ENCODE data around the gene GDF10.

The GDF10 gene

GRCh38 chr10:47260505-47261111 is 39.4 kb upstream of the GDF10 start:
- no peak for DNase-seq (ENCODE audit: low read depth)
- H3K4me3 ChIP-seq (ENCODE audit: low read depth, low read length): no peak overlapping the region
- TF ChIP-seq, protein P1, sequence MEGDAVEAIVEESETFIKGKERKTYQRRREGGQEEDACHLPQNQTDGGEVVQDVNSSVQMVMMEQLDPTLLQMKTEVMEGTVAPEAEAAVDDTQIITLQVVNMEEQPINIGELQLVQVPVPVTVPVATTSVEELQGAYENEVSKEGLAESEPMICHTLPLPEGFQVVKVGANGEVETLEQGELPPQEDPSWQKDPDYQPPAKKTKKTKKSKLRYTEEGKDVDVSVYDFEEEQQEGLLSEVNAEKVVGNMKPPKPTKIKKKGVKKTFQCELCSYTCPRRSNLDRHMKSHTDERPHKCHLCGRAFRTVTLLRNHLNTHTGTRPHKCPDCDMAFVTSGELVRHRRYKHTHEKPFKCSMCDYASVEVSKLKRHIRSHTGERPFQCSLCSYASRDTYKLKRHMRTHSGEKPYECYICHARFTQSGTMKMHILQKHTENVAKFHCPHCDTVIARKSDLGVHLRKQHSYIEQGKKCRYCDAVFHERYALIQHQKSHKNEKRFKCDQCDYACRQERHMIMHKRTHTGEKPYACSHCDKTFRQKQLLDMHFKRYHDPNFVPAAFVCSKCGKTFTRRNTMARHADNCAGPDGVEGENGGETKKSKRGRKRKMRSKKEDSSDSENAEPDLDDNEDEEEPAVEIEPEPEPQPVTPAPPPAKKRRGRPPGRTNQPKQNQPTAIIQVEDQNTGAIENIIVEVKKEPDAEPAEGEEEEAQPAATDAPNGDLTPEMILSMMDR (IDR thresholded peaks at IDR 0.05; ENCODE audit: low read depth, low read length, missing control alignments): no peak

GRCh38 chr10:47261121-47261520 is 38.9 kb upstream of the GDF10 start:
- TF ChIP-seq, protein P1 (IDR thresholded peaks at IDR 0.05; ENCODE audit: low read depth, low read length, missing control alignments): no peak
- H3K4me3 ChIP-seq (ENCODE audit: low read depth, low read length): no peak overlapping the region
- DNase-seq (ENCODE audit: low read depth): peak; percentile 59

GRCh38 chr10:47261556-47261955 is 38.4 kb upstream of the GDF10 start:
- DNase-seq (ENCODE audit: low read depth): no peak
- TF ChIP-seq, protein P1 (IDR thresholded peaks at IDR 0.05; ENCODE audit: low read depth, low read length, missing control alignments): no peak
- H3K4me3 ChIP-seq (ENCODE audit: low read depth, low read length): no peak overlapping the region

DNA sequence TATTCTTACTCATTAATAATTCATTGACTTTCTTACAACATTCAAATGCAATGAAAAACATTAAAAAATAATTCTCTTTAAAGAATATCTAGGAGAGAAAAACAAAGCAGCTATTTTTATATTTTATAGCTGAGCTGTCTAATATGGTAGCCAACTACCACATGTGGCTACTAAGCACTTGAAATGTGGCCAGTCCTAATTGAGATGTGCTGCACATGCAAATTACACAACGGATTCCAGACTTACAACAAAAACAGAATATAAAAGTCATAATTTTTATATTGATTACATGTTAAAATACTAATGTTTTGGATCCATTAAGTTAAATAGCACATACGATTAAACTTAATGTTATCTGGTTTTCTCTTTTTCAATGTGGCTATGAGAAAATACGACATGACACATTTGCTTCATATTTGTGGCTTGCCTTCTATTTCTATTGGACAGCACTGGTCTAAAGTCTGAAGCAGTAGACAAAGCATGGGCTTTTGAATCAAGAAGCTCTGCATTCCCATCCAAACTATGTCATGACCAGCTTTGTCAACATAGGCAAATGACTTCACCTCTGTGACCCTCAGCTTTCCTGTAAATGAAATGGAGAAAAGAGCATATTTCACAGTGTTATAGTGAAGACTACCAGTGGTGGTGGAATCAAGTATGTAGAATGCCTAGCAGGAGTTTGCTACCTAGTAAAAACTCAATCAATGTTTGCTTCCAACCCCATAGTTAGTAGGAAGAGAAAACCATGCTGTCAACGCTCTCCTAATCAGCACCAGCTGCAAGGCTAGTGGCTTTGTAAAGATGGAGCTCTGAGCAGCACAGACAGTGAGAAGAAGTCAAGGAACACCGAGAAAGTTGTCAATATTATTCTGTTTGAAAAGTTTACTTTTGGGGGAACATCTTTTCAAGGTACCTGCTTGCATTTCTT is 37.1 kb upstream of the GDF10 start:
- DNase-seq (ENCODE audit: low read depth): no peak
- no peak overlapping the region for H3K4me3 ChIP-seq (ENCODE audit: low read depth, low read length)
- TF ChIP-seq, protein P1 (IDR thresholded peaks at IDR 0.05; ENCODE audit: low read depth, low read length, missing control alignments): no peak

DNA sequence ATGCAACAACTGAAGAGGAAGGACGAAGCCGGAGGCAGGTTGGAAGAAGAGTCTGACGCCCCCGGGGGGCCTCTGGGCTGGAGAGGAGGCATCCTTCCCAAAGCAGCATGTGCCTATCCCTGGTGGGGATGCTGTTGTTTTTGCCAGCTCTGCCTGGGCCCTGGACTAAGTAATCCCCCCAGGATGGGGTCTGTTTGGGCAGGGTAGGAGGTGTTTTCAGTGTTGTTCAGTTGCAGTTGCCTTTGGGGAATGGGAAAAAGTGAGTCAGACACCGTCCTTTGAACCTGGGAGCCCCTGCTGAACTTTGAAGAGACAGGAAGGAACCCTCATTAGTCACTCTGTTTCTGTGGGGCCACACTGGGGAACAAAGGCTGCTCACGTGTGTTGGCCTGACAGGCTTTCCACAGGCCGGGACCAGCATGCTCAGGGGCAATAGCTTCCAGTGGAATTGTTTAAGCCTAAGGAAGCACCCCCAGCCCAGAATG is 35.2 kb upstream of the GDF10 start:
- TF ChIP-seq, protein P1 (IDR thresholded peaks at IDR 0.05; ENCODE audit: low read depth, low read length, missing control alignments): no peak
- no peak overlapping the region for H3K4me3 ChIP-seq (ENCODE audit: low read depth, low read length)
- no peak for DNase-seq (ENCODE audit: low read depth)

DNA sequence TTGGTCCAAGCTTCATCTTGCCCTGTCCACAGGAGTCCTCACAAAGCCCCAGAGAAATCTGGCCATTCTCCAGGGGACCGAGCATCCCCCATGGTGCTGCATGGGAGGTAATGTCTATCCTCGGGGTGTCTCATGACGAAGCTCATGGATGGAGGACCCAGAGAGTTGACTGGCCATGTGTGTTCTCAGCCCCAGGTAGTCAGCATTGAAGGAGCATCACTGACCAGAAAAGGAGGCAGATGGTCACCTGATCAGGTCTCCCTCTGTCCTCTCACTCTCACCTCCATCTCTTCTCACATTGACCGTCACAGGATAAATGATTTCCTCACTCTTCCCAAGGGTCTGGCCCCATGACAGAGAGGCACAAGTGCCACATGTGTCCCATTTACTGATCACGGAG is 33.4 kb upstream of the GDF10 start:
- no peak for DNase-seq (ENCODE audit: low read depth)
- TF ChIP-seq, protein P1 (IDR thresholded peaks at IDR 0.05; ENCODE audit: low read depth, low read length, missing control alignments): no peak
- H3K4me3 ChIP-seq (ENCODE audit: low read depth, low read length): no peak overlapping the region
